Neuron (in vitro differentiated cells): ENCODE measurements around the gene PSMA7.

Experiments
- H2AFZ ChIP-seq: one replicate; pipeline ENCODE4 v1.6.1; 2013; ENCODE audit warnings: low read depth, mild to moderate bottlenecking, inconsistent platforms, low read length, moderate library complexity
- H3K27me3 ChIP-seq: one replicate; pipeline ENCODE4 v1.6.1; 2013; ENCODE audit warnings: low read length; ENCODE audit not compliant: insufficient read depth
- H3K36me3 ChIP-seq: one replicate; pipeline ENCODE4 v1.6.1; 2013; ENCODE audit warnings: low read length; ENCODE audit not compliant: insufficient read depth
- H3K4me1 ChIP-seq: one replicate; pipeline ENCODE4 v1.6.1; 2013; ENCODE audit warnings: low read length; ENCODE audit not compliant: insufficient read depth
- H3K4me3 ChIP-seq: 2 replicates; pipeline ENCODE4 v1.5.1; 2013; ENCODE audit warnings: mild to moderate bottlenecking, low read length, moderate library complexity
- H3K9me3 ChIP-seq: one replicate; pipeline ENCODE4 v1.6.1; 2013; ENCODE audit warnings: low read length

PSMA7 gene

GRCh38 chr20:62178316-62179161 lies 35.3 kb upstream of the PSMA7 start:
- Histone ChIP-seq H3K4me1 (peaks cover 11% of the 10 kb centered on the region), H3K4me3 (no peak overlapping the region), H3K27me3 (no peaks in the 10 kb centered on the region), H3K36me3 (peaks cover 48% of the 10 kb centered on the region), H2AFZ (no peak overlapping the region), H3K9me3 (no peaks in the 10 kb centered on the region)

- Histone ChIP-seq H3K36me3 (peaks cover 56% of the 10 kb centered on the region), H2AFZ (no peak overlapping the region), H3K4me1 (peaks cover 8% of the 10 kb centered on the region), H3K27me3 (no peaks in the 10 kb centered on the region), H3K9me3 (no peaks in the 10 kb centered on the region), H3K4me3 (no peak overlapping the region)
These were observed 34.1 kb upstream of the PSMA7 start for GRCh38 chr20:62177307-62177706.

GRCh38 chr20:62176866-62177265 lies 33.7 kb upstream of the PSMA7 start:
- no peak overlapping the region for H3K4me3 ChIP-seq
- peaks cover 3% of the 10 kb centered on the region for H3K4me1 ChIP-seq
- H3K36me3 ChIP-seq: peaks cover 58% of the 10 kb centered on the region
- no peak overlapping the region for H2AFZ ChIP-seq
- no peaks in the 10 kb centered on the region for H3K27me3 ChIP-seq
- no peaks in the 10 kb centered on the region for H3K9me3 ChIP-seq

- Histone ChIP-seq H3K36me3 (peaks cover 59% of the 10 kb centered on the region), H3K9me3 (no peaks in the 10 kb centered on the region), H3K4me1 (no peaks in the 10 kb centered on the region), H2AFZ (no peak overlapping the region), H3K4me3 (no peak overlapping the region), H3K27me3 (no peaks in the 10 kb centered on the region)
These were observed 32.5 kb upstream of the PSMA7 start for GRCh38 chr20:62175711-62176110.

- Histone ChIP-seq H3K4me3 (no peak overlapping the region), H3K9me3 (no peaks in the 10 kb centered on the region), H3K27me3 (no peaks in the 10 kb centered on the region), H3K36me3 (peaks cover 59% of the 10 kb centered on the region), H2AFZ (no peak overlapping the region), H3K4me1 (no peaks in the 10 kb centered on the region)
These were observed 31.9 kb upstream of the PSMA7 start for GRCh38 chr20:62174870-62175624.

- H3K27me3 ChIP-seq: no peaks in the 10 kb centered on the region
- H3K9me3 ChIP-seq: no peaks in the 10 kb centered on the region
- H3K4me1 ChIP-seq: no peaks in the 10 kb centered on the region
- no peak overlapping the region for H3K4me3 ChIP-seq
- H3K36me3 ChIP-seq: peaks cover 57% of the 10 kb centered on the region
- H2AFZ ChIP-seq: no peak overlapping the region
These were observed 31.0 kb upstream of the PSMA7 start for GRCh38 chr20:62174021-62174804.

- Histone ChIP-seq H3K4me3 (no peak overlapping the region), H3K27me3 (no peaks in the 10 kb centered on the region), H3K36me3 (peaks cover 63% of the 10 kb centered on the region), H2AFZ (no peak overlapping the region), H3K9me3 (no peaks in the 10 kb centered on the region), H3K4me1 (no peaks in the 10 kb centered on the region)
These were observed 29.5 kb upstream of the PSMA7 start for GRCh38 chr20:62172666-62173065.

- Histone ChIP-seq H3K9me3 (no peaks in the 10 kb centered on the region), H3K36me3 (peaks cover 57% of the 10 kb centered on the region)
These were observed 28.1 kb upstream of the PSMA7 start for GRCh38 chr20:62171245-62171644.

GRCh38 chr20:62170536-62170935 lies 27.3 kb upstream of the PSMA7 start:
- Histone ChIP-seq H3K9me3 (no peaks in the 10 kb centered on the region), H3K27me3 (no peaks in the 10 kb centered on the region), H3K4me1 (no peaks in the 10 kb centered on the region), H2AFZ (no peak overlapping the region), H3K4me3 (no peak overlapping the region), H3K36me3 (peaks cover 58% of the 10 kb centered on the region)

More at GRCh38 chr20:62171245-62171644, 28.1 kb upstream of the PSMA7 start:
- Histone ChIP-seq H3K4me1 (no peaks in the 10 kb centered on the region), H3K4me3 (no peak overlapping the region), H2AFZ (no peak overlapping the region), H3K27me3 (no peaks in the 10 kb centered on the region)

GRCh38 chr20:62168890-62169435 lies 25.8 kb upstream of the PSMA7 start:
- Histone ChIP-seq H2AFZ (no peak overlapping the region), H3K4me1 (no peaks in the 10 kb centered on the region), H3K27me3 (no peaks in the 10 kb centered on the region), H3K4me3 (no peak overlapping the region), H3K9me3 (no peaks in the 10 kb centered on the region), H3K36me3 (peaks cover 58% of the 10 kb centered on the region)

GRCh38 chr20:62168061-62168460 lies 24.9 kb upstream of the PSMA7 start:
- Histone ChIP-seq H3K4me3 (no peak overlapping the region), H3K4me1 (no peaks in the 10 kb centered on the region), H3K36me3 (peaks cover 62% of the 10 kb centered on the region), H3K27me3 (no peaks in the 10 kb centered on the region), H2AFZ (no peak overlapping the region), H3K9me3 (no peaks in the 10 kb centered on the region)

- H3K4me3 ChIP-seq: no peak overlapping the region
- H2AFZ ChIP-seq: no peak overlapping the region
These were observed 24.3 kb upstream of the PSMA7 start for GRCh38 chr20:62167474-62167873.

More at GRCh38 chr20:62167474-62167873, 24.3 kb upstream of the PSMA7 start:
- Histone ChIP-seq H3K9me3 (no peaks in the 10 kb centered on the region), H3K36me3 (peaks cover 63% of the 10 kb centered on the region), H3K27me3 (no peaks in the 10 kb centered on the region), H3K4me1 (no peaks in the 10 kb centered on the region)
